T-helper 17 cell (primary cell): Measurements from ENCODE around the gene ZFX. TPM values are rescaled to one million over a fixed set of nuclear protein-coding genes. Genes with fewer than 3 reads are reported as not detected.

ENCODE experiments used
- ATAC-seq: fragments of 150-1000 bp; cut with Tn5 transposase; 2 replicates; pipeline ENCODE4 v1.10.0; 2021; ENCODE audit warnings: mild to moderate bottlenecking, moderate library complexity
- DNase-seq, 3 donors: peaks; one replicate each; pipeline versions ENCODE4 v3.0.0 to v3.0.0-alpha.2; 2020 to 2021
- H3K9me3 ChIP-seq: one replicate; pipeline ENCODE4 v1.7.0; 2013; ENCODE audit warnings: low read length, mild to moderate bottlenecking; ENCODE audit not compliant: control insufficient read depth, poor library complexity, severe bottlenecking
- H3K27ac Mint-ChIP-seq: one replicate; pipeline ENCODE4 v1.8.0; 2022; ENCODE audit warnings: mild to moderate bottlenecking, moderate library complexity, mixed read lengths
- H3K27me3 Mint-ChIP-seq: one replicate; pipeline ENCODE4 v1.8.0; 2022; ENCODE audit warnings: mixed read lengths
- H3K36me3 Mint-ChIP-seq: one replicate; pipeline ENCODE4 v1.8.0; 2022; ENCODE audit warnings: low read depth, mixed read lengths
- H3K4me1 Mint-ChIP-seq: one replicate; pipeline ENCODE4 v1.8.0; 2022; ENCODE audit warnings: mild to moderate bottlenecking, mixed read lengths
- H3K4me3 Mint-ChIP-seq: one replicate; pipeline ENCODE4 v1.8.0; 2022; ENCODE audit warnings: mild to moderate bottlenecking, moderate library complexity, mixed read lengths
- total RNA-seq, 4 donors: library from RNA in 2 of 4; stranded (reverse) in 2 of 4; gene quantifications; one replicate each; pipeline ENCODE4 v1.2.3 and lab custom pipeline; 2022 to 2026

ZFX gene
- total RNA-seq, 2 donors from 2014 or later: 50.8 to 55.8 TPM

GRCh38 chrX:24241822-24242648 lies 92.5 kb downstream of the ZFX start:
- no peaks in the 10 kb centered on the region for H3K27me3 Mint-ChIP-seq

GRCh38 chrX:24242649-24243175 lies 93.2 kb downstream of the ZFX start:
- H3K36me3 Mint-ChIP-seq: no peaks in the 10 kb centered on the region
- peaks cover 2% of the 10 kb centered on the region for H3K4me1 Mint-ChIP-seq
- no peak for ATAC-seq
- H3K4me3 Mint-ChIP-seq: no peak overlapping the region
- no peaks in the 10 kb centered on the region for H3K27me3 Mint-ChIP-seq
- DNase-seq: no peak
- no peak overlapping the region for H3K27ac Mint-ChIP-seq
- H3K9me3 ChIP-seq: no peaks in the 10 kb centered on the region

More at GRCh38 chrX:24241822-24242648, 92.5 kb downstream of the ZFX start:
- no peaks in the 10 kb centered on the region for H3K9me3 ChIP-seq
- H3K4me1 Mint-ChIP-seq: peaks cover 2% of the 10 kb centered on the region
- no peak overlapping the region for H3K4me3 Mint-ChIP-seq
- H3K27ac Mint-ChIP-seq: no peak overlapping the region
- ATAC-seq: no peak
- H3K36me3 Mint-ChIP-seq: no peaks in the 10 kb centered on the region
- no peak for DNase-seq

- H3K27me3 Mint-ChIP-seq: no peaks in the 10 kb centered on the region
- no peak overlapping the region for H3K4me3 Mint-ChIP-seq
Measured at GRCh38 chrX:24243188-24243587, 93.7 kb downstream of the ZFX start.

DNA sequence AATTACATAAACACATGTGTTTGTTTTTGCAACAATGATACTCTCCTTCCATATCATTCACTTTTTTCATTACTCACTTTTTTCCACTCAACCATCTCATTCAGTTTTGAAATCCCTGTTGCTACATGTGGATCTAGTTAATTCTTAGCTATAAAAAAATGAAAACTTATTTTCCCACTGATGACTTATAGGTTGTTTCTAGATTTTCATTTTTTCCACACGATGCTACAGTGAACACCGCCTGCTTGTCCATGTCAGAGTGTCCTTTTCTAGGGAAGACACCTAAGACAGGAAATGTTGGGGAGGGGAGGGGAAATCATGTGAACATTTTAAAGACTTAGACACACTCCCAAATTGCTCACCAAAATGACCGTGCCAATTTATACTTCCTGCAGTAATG lies 94.2 kb downstream of the ZFX start:
- no peaks in the 10 kb centered on the region for H3K9me3 ChIP-seq
- Mint-ChIP-seq H3K4me3 (no peak overlapping the region), H3K4me1 (no peaks in the 10 kb centered on the region), H3K27me3 (no peaks in the 10 kb centered on the region), H3K36me3 (no peaks in the 10 kb centered on the region), H3K27ac (no peak overlapping the region)
- DNase-seq (no peak), ATAC-seq (no peak)

More at GRCh38 chrX:24243188-24243587, 93.7 kb downstream of the ZFX start:
- ATAC-seq (no peak), DNase-seq (no peak)
- Mint-ChIP-seq H3K36me3 (no peaks in the 10 kb centered on the region), H3K27ac (no peak overlapping the region), H3K4me1 (no peaks in the 10 kb centered on the region)
- no peaks in the 10 kb centered on the region for H3K9me3 ChIP-seq

DNA sequence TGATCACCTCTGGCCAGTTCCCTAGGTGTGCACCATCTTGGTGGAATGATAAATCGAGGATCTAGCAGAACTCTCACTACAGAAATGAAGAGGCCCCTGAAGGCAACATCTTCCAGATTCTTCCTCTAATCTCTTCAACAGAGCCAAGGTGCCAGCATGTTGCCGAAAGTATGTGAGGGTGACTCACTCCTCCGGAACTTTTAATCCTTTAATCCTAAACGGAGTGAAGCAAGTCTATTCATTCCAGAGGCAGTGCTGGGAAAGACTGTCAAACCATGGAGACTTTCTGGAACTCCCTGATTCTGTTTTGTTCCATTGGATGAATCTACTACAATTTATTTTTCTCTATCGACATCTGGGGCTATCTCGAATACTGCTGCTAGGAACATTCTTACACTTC lies 95.7 kb downstream of the ZFX start:
- Mint-ChIP-seq H3K27ac (no peak overlapping the region), H3K36me3 (no peaks in the 10 kb centered on the region), H3K4me1 (no peaks in the 10 kb centered on the region), H3K27me3 (no peaks in the 10 kb centered on the region), H3K4me3 (no peak overlapping the region)
- ATAC-seq: no peak
- no peak for DNase-seq
- no peaks in the 10 kb centered on the region for H3K9me3 ChIP-seq

GRCh38 chrX:24248042-24248441 lies 98.5 kb downstream of the ZFX start:
- no peaks in the 10 kb centered on the region for H3K9me3 ChIP-seq
- H3K27me3 Mint-ChIP-seq: no peaks in the 10 kb centered on the region
- no peak overlapping the region for H3K4me3 Mint-ChIP-seq
- H3K4me1 Mint-ChIP-seq: no peaks in the 10 kb centered on the region
- ATAC-seq (no peak), DNase-seq (no peak)
- H3K36me3 Mint-ChIP-seq: no peaks in the 10 kb centered on the region
- no peak overlapping the region for H3K27ac Mint-ChIP-seq

DNA sequence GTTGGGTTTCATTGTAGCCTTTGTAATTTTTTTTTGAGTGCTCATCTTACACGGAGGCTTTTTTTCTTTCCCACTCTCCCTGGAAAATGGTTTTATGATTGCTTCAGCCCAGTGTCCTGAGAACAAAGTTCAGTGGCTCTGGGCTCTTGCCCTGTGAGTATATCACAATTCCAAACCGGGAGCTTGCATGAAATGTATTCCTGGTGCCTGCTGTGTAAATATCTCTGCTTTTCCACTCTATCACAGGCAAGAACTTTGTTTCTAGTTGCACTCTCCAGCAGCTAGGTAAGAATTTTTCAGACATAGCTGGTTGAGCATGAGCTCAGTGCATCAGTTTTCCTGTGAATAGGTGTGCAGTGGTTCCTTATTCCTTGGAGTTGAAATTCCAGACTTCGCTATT lies 103.5 kb downstream of the ZFX start:
- H3K27ac Mint-ChIP-seq: no peak overlapping the region
- H3K9me3 ChIP-seq: no peaks in the 10 kb centered on the region
- ATAC-seq (no peak), DNase-seq (no peak)
- peaks cover 14% of the 10 kb centered on the region for H3K27me3 Mint-ChIP-seq
- H3K4me1 Mint-ChIP-seq: no peaks in the 10 kb centered on the region
- H3K4me3 Mint-ChIP-seq: no peak overlapping the region
- H3K36me3 Mint-ChIP-seq: no peaks in the 10 kb centered on the region

DNA sequence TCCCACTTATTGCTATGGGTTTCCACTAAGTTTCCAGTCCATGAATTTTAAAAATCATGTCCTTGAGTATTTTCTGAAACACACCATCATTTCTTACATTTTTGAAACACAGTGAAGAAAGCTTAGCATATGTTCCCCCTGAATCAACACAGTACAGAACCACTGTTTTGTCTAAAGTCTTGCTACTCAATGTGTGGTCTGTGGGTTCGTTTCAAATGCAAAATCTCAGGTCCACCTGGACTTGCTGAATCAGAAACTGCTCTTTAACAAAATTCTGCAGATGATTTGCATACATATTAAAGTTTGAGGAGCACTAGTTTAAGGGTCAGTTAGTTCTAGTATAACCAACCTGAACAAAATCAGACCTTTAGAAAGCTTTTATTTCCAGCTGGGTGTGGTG lies 103.9 kb downstream of the ZFX start:
- H3K4me3 Mint-ChIP-seq: no peak overlapping the region
- H3K27ac Mint-ChIP-seq: no peak overlapping the region
- H3K9me3 ChIP-seq: no peaks in the 10 kb centered on the region
- no peaks in the 10 kb centered on the region for H3K36me3 Mint-ChIP-seq
- no peak for ATAC-seq
- no peaks in the 10 kb centered on the region for H3K4me1 Mint-ChIP-seq
- no peak for DNase-seq
- H3K27me3 Mint-ChIP-seq: peaks cover 14% of the 10 kb centered on the region

DNA sequence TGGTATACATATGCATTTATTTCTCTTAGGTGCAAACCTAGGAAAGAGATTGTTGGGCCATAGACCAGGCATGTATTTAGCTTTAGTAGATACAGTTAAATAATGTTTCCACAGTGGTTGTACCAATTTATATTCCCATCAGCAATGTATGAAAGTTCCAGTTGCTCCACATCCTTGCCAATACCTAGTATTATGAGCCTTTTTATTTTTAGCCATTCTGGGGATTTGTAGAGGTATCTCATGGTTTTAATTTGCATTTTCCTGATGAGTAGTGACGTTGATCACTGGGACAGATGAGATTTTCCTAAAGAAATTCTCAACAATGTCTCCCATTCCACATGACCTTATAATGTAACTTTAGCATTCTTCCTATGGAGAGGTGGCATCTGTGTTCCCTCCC lies 107.5 kb downstream of the ZFX start:
- Mint-ChIP-seq H3K36me3 (no peaks in the 10 kb centered on the region), H3K4me3 (no peak overlapping the region), H3K4me1 (peaks cover 8% of the 10 kb centered on the region), H3K27ac (no peak overlapping the region), H3K27me3 (peaks cover 14% of the 10 kb centered on the region)
- H3K9me3 ChIP-seq: no peaks in the 10 kb centered on the region
- ATAC-seq (no peak), DNase-seq (no peak)

DNA sequence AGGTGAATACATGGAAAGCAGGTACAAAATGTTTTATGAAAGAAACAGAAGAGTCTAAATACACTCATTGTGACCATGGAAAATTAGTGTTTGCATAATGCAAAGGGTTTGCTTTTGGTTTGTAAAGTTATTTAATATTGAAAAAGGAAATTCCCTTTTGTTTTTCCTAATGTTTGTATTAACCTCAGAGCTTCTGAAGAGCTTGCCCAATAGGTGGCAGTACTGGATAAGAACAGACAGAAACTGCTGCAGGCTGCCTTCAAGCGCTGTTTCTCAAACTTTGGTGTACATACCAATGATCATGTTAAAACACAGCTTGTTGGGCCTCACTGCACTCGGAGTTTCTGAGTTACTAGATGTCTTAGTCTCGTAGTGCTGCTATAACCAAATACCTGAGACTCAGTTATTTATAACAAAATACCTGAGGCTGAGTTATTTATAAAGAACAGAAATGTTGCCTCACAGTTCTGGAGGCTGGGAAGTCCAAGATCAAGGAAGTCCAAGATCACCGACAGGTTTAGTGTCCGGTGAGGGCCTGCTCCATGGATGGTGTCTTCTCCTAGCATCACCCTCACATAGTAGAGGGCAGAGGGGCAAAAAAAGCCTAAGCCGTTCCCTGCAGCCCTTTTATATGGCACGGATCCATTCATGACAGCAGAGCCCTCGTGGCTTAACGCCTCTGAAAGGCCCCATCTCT lies 110.2 kb downstream of the ZFX start:
- ATAC-seq: no peak
- peaks cover 14% of the 10 kb centered on the region for H3K27me3 Mint-ChIP-seq
- no peaks in the 10 kb centered on the region for H3K9me3 ChIP-seq
- H3K36me3 Mint-ChIP-seq: no peaks in the 10 kb centered on the region
- DNase-seq: peak in 1 of 3 donors; percentile 4
- peaks cover 14% of the 10 kb centered on the region for H3K4me1 Mint-ChIP-seq
- H3K27ac Mint-ChIP-seq: no peak overlapping the region
- H3K4me3 Mint-ChIP-seq: no peak overlapping the region

DNA sequence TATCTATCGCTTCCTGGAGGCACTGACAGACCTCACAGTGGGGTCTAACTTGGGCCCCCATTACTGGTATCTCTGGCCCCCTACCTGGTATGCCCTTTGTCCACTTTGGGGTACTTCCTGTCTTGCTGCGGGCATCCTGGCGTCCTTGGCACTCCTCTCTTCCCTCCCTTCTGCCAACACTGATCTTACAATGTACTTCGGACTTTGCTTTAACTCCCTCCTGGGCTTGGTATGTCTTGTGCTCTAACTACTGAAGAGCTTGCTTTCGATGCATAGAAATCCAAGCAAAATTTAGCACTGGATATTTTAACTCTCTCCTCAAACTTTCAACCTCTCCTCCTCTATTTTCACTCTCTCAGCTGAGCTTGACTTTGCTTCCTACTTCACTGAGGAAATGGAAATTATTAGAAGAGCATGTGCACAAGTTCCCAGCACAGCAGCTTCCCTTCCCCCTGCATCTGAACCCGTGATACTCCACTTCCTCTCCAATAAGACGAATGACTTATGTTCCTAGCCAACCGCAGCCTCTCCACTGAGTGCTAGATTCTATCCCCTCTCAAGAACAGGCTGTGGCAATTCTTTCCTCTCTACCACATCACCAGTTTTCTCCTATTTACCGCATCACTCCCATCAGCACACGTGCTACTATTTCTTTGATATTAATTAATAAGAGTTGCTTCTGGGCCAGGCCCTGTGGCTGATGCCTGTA lies 111.5 kb downstream of the ZFX start:
- Mint-ChIP-seq H3K4me3 (peak overlapping the region; percentile 75), H3K36me3 (no peaks in the 10 kb centered on the region), H3K4me1 (peaks cover 14% of the 10 kb centered on the region), H3K27me3 (peaks cover 4% of the 10 kb centered on the region), H3K27ac (peak overlapping the region; percentile 41)
- no peaks in the 10 kb centered on the region for H3K9me3 ChIP-seq
- ATAC-seq: peak; percentile 45
- DNase-seq: no peak

DNA sequence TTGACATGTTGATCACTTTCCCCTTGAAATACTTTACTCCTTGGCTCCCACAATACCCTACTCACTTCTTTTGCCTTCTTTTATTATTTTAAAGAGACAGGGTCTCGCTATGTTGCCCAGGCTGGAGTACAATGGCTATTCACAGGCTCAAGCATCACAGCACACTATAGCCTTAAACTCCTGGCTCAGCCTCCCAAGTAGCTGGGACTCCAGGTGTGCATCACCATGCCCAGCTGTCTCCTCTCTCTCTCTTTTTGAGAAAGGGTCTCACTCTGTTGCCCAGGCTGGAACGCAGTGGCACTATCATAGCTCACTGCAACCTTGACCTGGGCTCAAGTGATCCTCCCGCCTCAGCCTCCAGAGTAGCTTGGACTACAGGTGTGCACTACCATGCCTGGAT lies 112.8 kb downstream of the ZFX start:
- Mint-ChIP-seq H3K36me3 (no peaks in the 10 kb centered on the region), H3K27me3 (peaks cover 4% of the 10 kb centered on the region), H3K27ac (no peak overlapping the region), H3K4me3 (no peak overlapping the region), H3K4me1 (peaks cover 14% of the 10 kb centered on the region)
- DNase-seq (no peak), ATAC-seq (no peak)
- H3K9me3 ChIP-seq: no peaks in the 10 kb centered on the region

GRCh38 chrX:24264383-24264782 lies 114.9 kb downstream of the ZFX start:
- ATAC-seq: no peak
- peaks cover 14% of the 10 kb centered on the region for H3K4me1 Mint-ChIP-seq
- no peaks in the 10 kb centered on the region for H3K36me3 Mint-ChIP-seq
- no peaks in the 10 kb centered on the region for H3K27me3 Mint-ChIP-seq
- no peak overlapping the region for H3K4me3 Mint-ChIP-seq
- H3K9me3 ChIP-seq: no peaks in the 10 kb centered on the region
- DNase-seq: no peak
- H3K27ac Mint-ChIP-seq: no peak overlapping the region
